Measurements from ENCODE around the gene PPM1D. TPM values are rescaled to one million over a fixed set of nuclear protein-coding genes. Genes with fewer than 3 reads are reported as not detected.

PPM1D gene
- total and polyA plus RNA-seq, 2 experiments from 2014 or later = 7.8 to 13.3 TPM

DNA sequence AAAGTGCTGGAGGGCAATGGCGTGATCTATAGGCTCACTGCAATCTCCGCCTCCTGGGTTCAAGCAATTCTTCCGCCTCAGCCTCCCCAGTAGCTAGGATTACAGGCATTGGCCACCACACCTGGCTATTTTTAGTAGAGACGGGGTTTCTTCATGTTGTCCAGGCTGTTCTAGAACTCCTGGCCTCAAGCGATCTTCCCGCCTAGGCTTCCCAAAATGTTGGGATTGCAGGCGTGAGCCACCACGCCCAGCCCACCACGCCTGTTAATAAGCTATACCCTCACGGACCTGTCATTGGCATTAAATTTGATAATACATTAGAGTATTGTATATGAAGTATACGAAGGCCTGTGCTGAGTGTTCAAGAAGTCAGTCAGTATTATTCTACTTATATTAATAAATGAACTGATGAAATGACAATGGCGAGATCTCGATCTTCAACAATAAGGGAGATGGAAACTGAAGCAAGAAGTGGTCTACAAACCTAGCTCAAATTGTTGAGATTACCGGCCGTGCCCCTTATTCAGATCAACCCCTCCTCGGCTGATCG, 76.8 kb downstream of the PPM1D start:
- no peaks in the 10 kb centered on the region for H3K9me2 ChIP-seq (ENCODE audit: insufficient read depth)
- H2AFZ ChIP-seq = peak overlapping the region; percentile 61
- peak overlapping the region; percentile 55 for H3K4me3 ChIP-seq
- DNase-seq (ENCODE audit: low spot score) = peak; percentile 10
- no peaks in the 10 kb centered on the region for H4K20me1 ChIP-seq (replicated peaks; ENCODE audit: insufficient read depth)
- H3K27ac ChIP-seq (ENCODE audit: low read depth) = no peak overlapping the region
- Mint-ChIP-seq H3K9me3 (peaks cover 5% of the 10 kb centered on the region; the same call in 1 of the 3 replicates), H3K4me3 (peak overlapping the region; percentile 100), H3K27me3 (ENCODE audit: insufficient read depth, low read depth, poor library complexity) (peaks cover 3% of the 10 kb centered on the region), H3K4me1 (peaks cover 12% of the 10 kb centered on the region; the same call in 2 of the 3 replicates), H3K36me3 (ENCODE audit: low read depth) (no peaks in the 10 kb centered on the region), H3K27ac (peak overlapping the region; percentile 99)
- H3K4me1 ChIP-seq (ENCODE audit: insufficient read depth) = no peaks in the 10 kb centered on the region
- TF ChIP-seq ETS1 (IDR thresholded peaks at IDR 0.05) (no peak), STAT1 (IDR thresholded peaks at IDR 0.05; ENCODE audit: unreplicated experiment) (no peak), CREB1 (CRISPR knock-in tag; IDR thresholded peaks at IDR 0.05; ENCODE audit: low read depth) (no peak), EZH2phosphoT487 (IDR thresholded peaks at IDR 0.05; ENCODE audit: unreplicated experiment) (no peak), ZNF114 (CRISPR knock-in tag; IDR thresholded peaks at IDR 0.05) (no peak), REST (IDR thresholded peaks at IDR 0.05; ENCODE audit: unreplicated experiment) (no peak), JUNB (IDR thresholded peaks at IDR 0.05; ENCODE audit: unreplicated experiment) (no peak), EZH2 (IDR thresholded peaks at IDR 0.05; ENCODE audit: low read depth, unreplicated experiment) (no peak), POLR2AphosphoS5 (IDR thresholded peaks at IDR 0.05; ENCODE audit: low read depth) (no peak), ZNF331 (CRISPR knock-in tag; IDR thresholded peaks at IDR 0.05; ENCODE audit: low read depth) (no peak), NANOG (IDR thresholded peaks at IDR 0.05; ENCODE audit: borderline replicate concordance) (no peak), ZNF462 (CRISPR knock-in tag; IDR thresholded peaks at IDR 0.05) (no peak)
- TF ChIP-seq, protein P1, sequence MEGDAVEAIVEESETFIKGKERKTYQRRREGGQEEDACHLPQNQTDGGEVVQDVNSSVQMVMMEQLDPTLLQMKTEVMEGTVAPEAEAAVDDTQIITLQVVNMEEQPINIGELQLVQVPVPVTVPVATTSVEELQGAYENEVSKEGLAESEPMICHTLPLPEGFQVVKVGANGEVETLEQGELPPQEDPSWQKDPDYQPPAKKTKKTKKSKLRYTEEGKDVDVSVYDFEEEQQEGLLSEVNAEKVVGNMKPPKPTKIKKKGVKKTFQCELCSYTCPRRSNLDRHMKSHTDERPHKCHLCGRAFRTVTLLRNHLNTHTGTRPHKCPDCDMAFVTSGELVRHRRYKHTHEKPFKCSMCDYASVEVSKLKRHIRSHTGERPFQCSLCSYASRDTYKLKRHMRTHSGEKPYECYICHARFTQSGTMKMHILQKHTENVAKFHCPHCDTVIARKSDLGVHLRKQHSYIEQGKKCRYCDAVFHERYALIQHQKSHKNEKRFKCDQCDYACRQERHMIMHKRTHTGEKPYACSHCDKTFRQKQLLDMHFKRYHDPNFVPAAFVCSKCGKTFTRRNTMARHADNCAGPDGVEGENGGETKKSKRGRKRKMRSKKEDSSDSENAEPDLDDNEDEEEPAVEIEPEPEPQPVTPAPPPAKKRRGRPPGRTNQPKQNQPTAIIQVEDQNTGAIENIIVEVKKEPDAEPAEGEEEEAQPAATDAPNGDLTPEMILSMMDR (conservative IDR thresholded peaks at IDR 0.05; ENCODE audit: low read depth in 2 of 2) = no peak
- H3K79me2 ChIP-seq (replicated peaks; ENCODE audit: insufficient read depth) = no peaks in the 10 kb centered on the region
- no peaks in the 10 kb centered on the region for H3K36me3 ChIP-seq (ENCODE audit: insufficient read depth)
- no peaks in the 10 kb centered on the region for H3K27me3 ChIP-seq (ENCODE audit: insufficient read depth)
- no peaks in the 10 kb centered on the region for H3F3A ChIP-seq (replicated peaks; ENCODE audit: low read depth)
- H3K4me2 ChIP-seq = peak overlapping the region; percentile 78
- ATAC-seq = no peak

All from GM23338 (cell line).